IMR-90 (cell line): ENCODE measurements around the gene MADD. TPM values are rescaled to one million over a fixed set of nuclear protein-coding genes. Genes with fewer than 3 reads are reported as not detected.
A peak's percentile ranks its signal among the peaks of the same experiment; 100 is the strongest.

Source experiments
- ATAC-seq: fragments of 200-7000 bp; cut with Tn5 transposase; 2 replicates; pipeline ENCODE4 v1.9.1; 2020; ENCODE audit warnings: low read depth, mild to moderate bottlenecking, moderate library complexity
- BruUV-seq: library from RNA; stranded (reverse); fragments of 400-500 nt; replicated peaks from 2 replicates; lab custom pipeline; 2021; lab: Mats Ljungman, UMichigan
- CTCF ChIA-PET: fragments of 300-600 bp; formaldehyde crosslinking; extraction: SDS; loops from one replicate; lab custom pipeline; 2021; ENCODE audit warnings: antibody characterized with exemption; lab: Yijun Ruan, JAX
- POLR2A ChIA-PET: fragments of 300-600 bp; sonication (Branson Sonifier 250); formaldehyde crosslinking; loops from one replicate; lab custom pipeline; 2022; ENCODE audit warnings: antibody characterized with exemption; ENCODE audit not compliant: unreplicated experiment; lab: Charles Lee
- DNase-seq: peaks from one replicate; pipeline ENCODE4 v3.0.0; 2013
- H2AFZ ChIP-seq: replicated peaks from 2 replicates; pipeline ENCODE3; 2013; ENCODE audit warnings: low read length, mild to moderate bottlenecking; ENCODE audit not compliant: poor library complexity
- H2AK5ac ChIP-seq: 2 replicates; pipeline ENCODE4 v1.6.1; 2013; ENCODE audit warnings: low read depth, low read length, inconsistent platforms
- H2AK9ac ChIP-seq: replicated peaks from 2 replicates; pipeline ENCODE3; 2013; ENCODE audit warnings: mild to moderate bottlenecking, low read depth, low read length, moderate library complexity; ENCODE audit not compliant: poor library complexity
- H2BK120ac ChIP-seq: 2 replicates; pipeline ENCODE4 v1.6.1; 2013; ENCODE audit warnings: low read depth, low read length, inconsistent platforms
- H2BK15ac ChIP-seq: 3 replicates; pipeline ENCODE4 v1.6.1; 2013; ENCODE audit warnings: low read depth, low read length, inconsistent platforms
- H2BK20ac ChIP-seq: 2 replicates; pipeline ENCODE4 v1.6.1; 2013; ENCODE audit warnings: low read depth, mild to moderate bottlenecking, inconsistent platforms, low read length, moderate library complexity
- H2BK5ac ChIP-seq: 2 replicates; pipeline ENCODE4 v1.6.1; 2013; ENCODE audit warnings: mild to moderate bottlenecking, low read depth, low read length, inconsistent platforms; ENCODE audit not compliant: poor library complexity, severe bottlenecking
- H3K14ac ChIP-seq: replicated peaks from 2 replicates; pipeline ENCODE4 v1.6.1; 2013; ENCODE audit warnings: low read depth, low read length, inconsistent platforms
- H3K18ac ChIP-seq: 2 replicates; pipeline ENCODE4 v1.6.1; 2013; ENCODE audit warnings: low read depth, low read length, control low read depth
- H3K23ac ChIP-seq: 2 replicates; pipeline ENCODE4 v1.6.1; 2013; ENCODE audit warnings: low read depth, low read length, inconsistent platforms
- H3K27ac ChIP-seq: 2 replicates; pipeline ENCODE4 v1.5.1; 2013; ENCODE audit warnings: mild to moderate bottlenecking, control low read depth, low read length; ENCODE audit not compliant: insufficient read depth
- H3K27me3 ChIP-seq: 2 replicates; pipeline ENCODE4 v1.6.1; 2013; ENCODE audit warnings: low read length; ENCODE audit not compliant: control insufficient read depth, insufficient read depth
- H3K36me3 ChIP-seq: 2 replicates; pipeline ENCODE4 v1.6.1; 2013; ENCODE audit warnings: low read length, mixed read lengths; ENCODE audit not compliant: control insufficient read depth, insufficient read depth
- H3K4ac ChIP-seq: 2 replicates; pipeline ENCODE4 v1.6.1; 2013; ENCODE audit warnings: low read depth, low read length, inconsistent platforms
- H3K4me1 ChIP-seq: 2 replicates; pipeline ENCODE4 v1.6.1; 2013; ENCODE audit warnings: low read length, mixed read lengths; ENCODE audit not compliant: control insufficient read depth, insufficient read depth
- H3K4me2 ChIP-seq: 2 replicates; pipeline ENCODE4 v1.6.1; 2013; ENCODE audit warnings: low read depth, mild to moderate bottlenecking, control low read depth, low read length, moderate library complexity
- H3K4me3 ChIP-seq: 2 replicates; pipeline ENCODE4 v1.5.1; 2013; ENCODE audit warnings: low read depth, mild to moderate bottlenecking, control low read depth, low read length, moderate library complexity; ENCODE audit not compliant: insufficient read depth
- H3K56ac ChIP-seq: 2 replicates; pipeline ENCODE4 v1.6.1; 2013; ENCODE audit warnings: low read length, inconsistent platforms; ENCODE audit not compliant: insufficient read depth; ENCODE audit errors: extremely low read depth
- H3K79me1 ChIP-seq, 2 experiments: 2 replicates each; pipeline ENCODE4 v1.6.1; 2013; ENCODE audit warnings: low read length in 2 of 2, inconsistent platforms in 1 of 2, low read depth in 1 of 2
- H3K9ac ChIP-seq: 2 replicates; pipeline ENCODE4 v1.6.1; 2013; ENCODE audit warnings: low read depth, low read length, control low read depth
- H3K9me1 ChIP-seq: 2 replicates; pipeline ENCODE4 v1.6.1; 2013; ENCODE audit warnings: low read length, inconsistent platforms; ENCODE audit not compliant: insufficient read depth
- H3K9me3 ChIP-seq: 2 replicates; pipeline ENCODE4 v1.6.1; 2013; ENCODE audit warnings: low read length; ENCODE audit not compliant: control insufficient read depth, insufficient read depth
- H4K20me1 ChIP-seq: 2 replicates; pipeline ENCODE4 v1.6.1; 2013; ENCODE audit warnings: low read length, inconsistent platforms; ENCODE audit not compliant: insufficient read depth
- H4K5ac ChIP-seq: 2 replicates; pipeline ENCODE4 v1.6.1; 2013; ENCODE audit warnings: mild to moderate bottlenecking, low read depth, low read length, control low read depth
- H4K8ac ChIP-seq, 2 experiments: 2 replicates each; pipeline ENCODE4 v1.6.1; 2013; ENCODE audit warnings: low read depth in 2 of 2, low read length in 2 of 2, control low read depth in 1 of 2, inconsistent platforms in 1 of 2
- H4K91ac ChIP-seq: 2 replicates; pipeline ENCODE4 v1.6.1; 2013; ENCODE audit warnings: low read depth, low read length, inconsistent platforms; ENCODE audit not compliant: insufficient read depth
- BHLHE40 ChIP-seq: fragments of 150-350 bp; IDR thresholded peaks from 2 replicates; pipeline ENCODE4 v1.6.1; 2016; ENCODE audit warnings: mild to moderate bottlenecking, low read depth, low read length
- MAFK ChIP-seq: IDR thresholded peaks from 2 replicates; pipeline ENCODE4 v1.6.1; 2012; ENCODE audit warnings: low read depth, low read length, improper control_type of control experiment
- MXI1 ChIP-seq: IDR thresholded peaks from 2 replicates; pipeline ENCODE4 v1.6.1; 2012; ENCODE audit warnings: low read depth, mild to moderate bottlenecking, low read length, moderate library complexity, borderline replicate concordance
- WGBS, 2 experiments: methylation state at CpG; one replicate each; pipeline versions ENCODE4 v1.1.5 to v1.1.7; 2013; ENCODE audit warnings: missing lambda C conversion rate in 2 of 2; ENCODE audit not compliant: insufficient read length in 1 of 2; ENCODE audit errors: extremely low coverage in 2 of 2; 5-methylcytosine and 5-hydroxymethylcytosine counted together
- dilution Hi-C: fragments of 300-500 bp; cut with HindIII; formaldehyde crosslinking; loops from one replicate; pipeline ENCODE4 v1.14.3; 2018; ENCODE audit warnings: low sequenced_read_pairs; ENCODE audit not compliant: unreplicated experiment
- in situ Hi-C: fragments of 300-500 bp; cut with MboI; formaldehyde crosslinking; loops from 3 replicates; pipeline ENCODE4 v1.14.3; 2019; ENCODE audit warnings: low sequenced_read_pairs, inconsistent platforms, mixed read lengths
- intact Hi-C: fragments of 100-400 bp; cut with micrococcal nuclease; formaldehyde crosslinking; loops from 2 replicates; pipeline ENCODE4 v1.10.0; 2022
- polyA plus RNA-seq, 3 experiments: library from polyadenylated mRNA; depleted of rRNA; stranded (reverse); fragments of >200 nt; gene quantifications; 2 replicates each; pipeline ENCODE4 v1.2.3, GENCODE V29; 2012; ENCODE audit warnings: low replicate concordance in 1 of 3
- total RNA-seq: library from RNA; depleted of rRNA; stranded (reverse); fragments of >200 nt; gene quantifications from 2 replicates; pipeline ENCODE4 v1.2.3, GENCODE V29; 2012

Gene MADD
- total and polyA plus RNA-seq, 2 of the 4 experiments (the other 2 are of a cell fraction) = 13.3 to 16.4 TPM

DNA sequence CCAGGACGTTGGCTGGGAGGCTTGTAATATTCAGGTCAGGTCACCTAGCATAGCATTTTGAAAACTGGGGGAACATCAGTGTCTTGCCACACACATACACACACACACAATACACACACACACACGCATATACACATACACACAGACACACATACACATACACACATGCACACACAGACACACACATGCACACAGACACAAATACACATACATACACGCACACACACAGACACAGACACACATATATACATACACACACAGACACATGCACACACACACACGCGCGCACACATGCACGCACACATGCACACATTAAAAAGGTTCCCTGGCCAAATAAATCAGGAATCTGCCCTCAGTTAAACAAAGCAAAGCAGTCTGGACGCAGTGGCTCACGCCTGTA, 70.1 kb downstream of the MADD start:
- Histone ChIP-seq H3K9ac (no peak overlapping the region), H2AK5ac (no peak overlapping the region), H3K27ac (no peak overlapping the region), H3K79me1 (no peaks in the 10 kb centered on the region), H2BK120ac (no peak overlapping the region), H3K9me3 (no peaks in the 10 kb centered on the region), H3K56ac (no peak overlapping the region), H3K23ac (no peak overlapping the region), H3K27me3 (peaks cover 7% of the 10 kb centered on the region; the same call in 1 of the 2 replicates), H2BK20ac (no peak overlapping the region), H3K4me3 (no peak overlapping the region), H4K8ac (no peak overlapping the region), H3K4me1 (no peaks in the 10 kb centered on the region), H3K18ac (no peak overlapping the region), H4K20me1 (no peaks in the 10 kb centered on the region; the same call in 1 of the 2 replicates), H3K14ac (no peak overlapping the region), H2BK15ac (no peak overlapping the region), H3K4me2 (no peak overlapping the region), H2AFZ (no peak overlapping the region), H3K9me1 (no peaks in the 10 kb centered on the region), H4K5ac (no peak overlapping the region), H2AK9ac (no peak overlapping the region), H3K36me3 (no peaks in the 10 kb centered on the region), H2BK5ac (peak overlapping the region; percentile 49), H4K91ac (no peak overlapping the region), H3K4ac (no peak overlapping the region)
- TF ChIP-seq BHLHE40 (no peak), MXI1 (no peak), MAFK (no peak)
- in situ Hi-C loops = no loop called here
- DNase-seq (no peak), ATAC-seq (no peak)
- dilution Hi-C loops = no loop called here
- intact Hi-C loops = no loop called here
- 93% methylated on average over 5 of the region's 9 CpGs; no CpG with 5 or more reads in 1 of the 2 experiments for WGBS, 2 experiments
- no TSS peak for BruUV-seq
- CTCF ChIA-PET = no interaction called here
- POLR2A ChIA-PET = no interaction called here
